ACC112 (cell line): ENCODE results near the gene ZNF564.
"Not testable (repeated sequence)": the region's sequence is repeated elsewhere in the genome, so short reads cannot be mapped to it uniquely, and the experiment has no call there.

Source experiments
- H2AFZ ChIP-seq: fragments of 200-600 bp; sonication (generic); one replicate; pipeline ENCODE4 v1.6.0; 2017; ENCODE audit warnings: antibody characterized with exemption, low read length; ENCODE audit not compliant: unreplicated experiment
- H3K27ac ChIP-seq: fragments of 200-600 bp; sonication (generic); 2 replicates; pipeline ENCODE4 v1.5.1; 2014; ENCODE audit warnings: low read depth, mild to moderate bottlenecking, antibody characterized with exemption, low read length, moderate library complexity
- H3K27me3 ChIP-seq: fragments of 200-600 bp; sonication (generic); 2 replicates; pipeline ENCODE4 v1.6.1; 2014; ENCODE audit warnings: mild to moderate bottlenecking, antibody characterized with exemption, low read length, moderate library complexity, mixed read lengths; ENCODE audit not compliant: insufficient read depth
- H3K36me3 ChIP-seq: fragments of 200-600 bp; sonication (generic); 2 replicates; pipeline ENCODE4 v1.6.1; 2016; ENCODE audit warnings: mild to moderate bottlenecking, antibody characterized with exemption, low read length, moderate library complexity, mixed read lengths; ENCODE audit not compliant: insufficient read depth
- H3K4me1 ChIP-seq: fragments of 200-600 bp; sonication (generic); one replicate; pipeline ENCODE4 v1.6.1; 2016; ENCODE audit warnings: low read length, mixed read lengths; ENCODE audit not compliant: insufficient read depth, unreplicated experiment, control insufficient read depth
- H3K4me3 ChIP-seq: fragments of 200-600 bp; sonication (generic); 2 replicates; pipeline ENCODE4 v1.5.1; 2014; ENCODE audit warnings: mild to moderate bottlenecking, low read depth, low read length
- H3K79me2 ChIP-seq: fragments of 200-600 bp; sonication (generic); one replicate; pipeline ENCODE4 v1.6.0; 2016; ENCODE audit warnings: low read length; ENCODE audit not compliant: control insufficient read depth, unreplicated experiment, insufficient read depth

ZNF564 gene

GRCh38 chr19:12513531-12514061 is 37.7 kb downstream of the ZNF564 start:
- no peak overlapping the region for H2AFZ ChIP-seq
- H3K36me3 ChIP-seq = no peaks in the 10 kb centered on the region

GRCh38 chr19:12497032-12497431 is 54.2 kb downstream of the ZNF564 start:
- no peak overlapping the region for H3K4me3 ChIP-seq
- H3K27ac ChIP-seq = no peak overlapping the region
- no peaks in the 10 kb centered on the region for H3K79me2 ChIP-seq
- H2AFZ ChIP-seq = no peak overlapping the region
- H3K36me3 ChIP-seq = no peaks in the 10 kb centered on the region
- H3K27me3 ChIP-seq = no peaks in the 10 kb centered on the region
- H3K4me1 ChIP-seq = no peaks in the 10 kb centered on the region

More at GRCh38 chr19:12513531-12514061, 37.7 kb downstream of the ZNF564 start:
- H3K27ac ChIP-seq = no peak overlapping the region
- no peaks in the 10 kb centered on the region for H3K27me3 ChIP-seq
- H3K4me1 ChIP-seq = no peaks in the 10 kb centered on the region
- no peak overlapping the region for H3K4me3 ChIP-seq
- H3K79me2 ChIP-seq = no peaks in the 10 kb centered on the region

GRCh38 chr19:12496480-12496879 is 54.8 kb downstream of the ZNF564 start:
- Histone ChIP-seq H3K27ac (no peak overlapping the region), H3K4me3 (no peak overlapping the region), H3K36me3 (no peaks in the 10 kb centered on the region), H2AFZ (no peak overlapping the region), H3K27me3 (no peaks in the 10 kb centered on the region), H3K79me2 (no peaks in the 10 kb centered on the region), H3K4me1 (no peaks in the 10 kb centered on the region)

- peak overlapping the region; percentile 77 for H3K4me3 ChIP-seq
- H3K4me1 ChIP-seq = no peaks in the 10 kb centered on the region
- peak overlapping the region; percentile 57 for H2AFZ ChIP-seq
- H3K79me2 ChIP-seq = no peaks in the 10 kb centered on the region
- no peaks in the 10 kb centered on the region for H3K36me3 ChIP-seq
- H3K27me3 ChIP-seq = no peaks in the 10 kb centered on the region
- peak overlapping the region; percentile 40; the same call in 1 of the 2 replicates for H3K27ac ChIP-seq
These were observed 56.1 kb downstream of the ZNF564 start for GRCh38 chr19:12495002-12495802.

GRCh38 chr19:12494260-12494860 is 56.9 kb downstream of the ZNF564 start:
- H3K4me3 ChIP-seq = peak overlapping the region; percentile 77
- H3K79me2 ChIP-seq = no peaks in the 10 kb centered on the region
- no peaks in the 10 kb centered on the region for H3K4me1 ChIP-seq
- H3K36me3 ChIP-seq = no peaks in the 10 kb centered on the region
- no peak overlapping the region for H2AFZ ChIP-seq
- no peak overlapping the region for H3K27ac ChIP-seq
- H3K27me3 ChIP-seq = no peaks in the 10 kb centered on the region

GRCh38 chr19:12486265-12486783 is 65.0 kb downstream of the ZNF564 start:
- not testable (repeated sequence) for H3K27ac ChIP-seq, H3K36me3 ChIP-seq, H3K4me1 ChIP-seq, H2AFZ ChIP-seq, H3K27me3 ChIP-seq, H3K4me3 ChIP-seq
- peaks cover 10% of the 10 kb centered on the region for H3K79me2 ChIP-seq

- Histone ChIP-seq H2AFZ (no peak overlapping the region), H3K27ac (no peak overlapping the region)
These were observed 65.7 kb downstream of the ZNF564 start for GRCh38 chr19:12485571-12485970.

GRCh38 chr19:12485052-12485416 is 66.2 kb downstream of the ZNF564 start:
- H3K36me3 ChIP-seq = no peaks in the 10 kb centered on the region
- H3K4me1 ChIP-seq = no peaks in the 10 kb centered on the region
- peak overlapping the region; percentile 87 for H3K4me3 ChIP-seq
- H3K27ac ChIP-seq = no peak overlapping the region
- H2AFZ ChIP-seq = peak overlapping the region; percentile 97
- H3K27me3 ChIP-seq = no peaks in the 10 kb centered on the region
- peaks cover 10% of the 10 kb centered on the region for H3K79me2 ChIP-seq

More at GRCh38 chr19:12485571-12485970, 65.7 kb downstream of the ZNF564 start:
- Histone ChIP-seq H3K4me1 (no peaks in the 10 kb centered on the region), H3K36me3 (no peaks in the 10 kb centered on the region), H3K79me2 (peaks cover 10% of the 10 kb centered on the region), H3K27me3 (no peaks in the 10 kb centered on the region), H3K4me3 (no peak overlapping the region)

GRCh38 chr19:12484371-12485051 is 66.8 kb downstream of the ZNF564 start, which contains the start of gene ZNF709:
Gene ZNF709, minus strand, starts transcription at chr19:12484816. Its CDS starts 159 bp downstream, at chr19:12484657.
- Histone ChIP-seq H2AFZ (peak within 1 kb of the TSS; percentile 97), H3K4me3 (peak within 1 kb of the TSS; percentile 87), H3K27ac (no peak within 1 kb of the TSS; the same call in 1 of the 2 replicates)

GRCh38 chr19:12484011-12484370 is 67.3 kb downstream of the ZNF564 start:
- H3K27ac ChIP-seq = no peak overlapping the region
- no peaks in the 10 kb centered on the region for H3K36me3 ChIP-seq
- H2AFZ ChIP-seq = peak overlapping the region; percentile 63
- H3K4me3 ChIP-seq = peak overlapping the region; percentile 87
- no peaks in the 10 kb centered on the region for H3K4me1 ChIP-seq
- H3K27me3 ChIP-seq = no peaks in the 10 kb centered on the region
- peaks cover 10% of the 10 kb centered on the region for H3K79me2 ChIP-seq

More at GRCh38 chr19:12484371-12485051, 66.8 kb downstream of the ZNF564 start, which contains the start of gene ZNF709:
- no peaks in the 10 kb centered on the region for H3K4me1 ChIP-seq
- no peaks in the 10 kb centered on the region for H3K36me3 ChIP-seq
- no peaks in the 10 kb centered on the region for H3K27me3 ChIP-seq
- H3K79me2 ChIP-seq = peaks cover 10% of the 10 kb centered on the region
